Cardiac muscle cell (in vitro differentiated cells and primary cell): Measurements from ENCODE around the gene CT47C1. TPM values are rescaled to one million over a fixed set of nuclear protein-coding genes. Genes with fewer than 3 reads are reported as not detected.

Source experiments
- DNase-seq, 2 donors: peaks; one replicate each; pipeline versions ENCODE4 v3.0.0 to v3.0.0-alpha.2; 2010 to 2017; ENCODE audit warnings: low read depth in 1 of 2, low spot score in 1 of 2
- H3K27ac ChIP-seq: fragments of 200-600 bp; sonication (generic); 2 replicates; pipeline ENCODE4 v1.5.1; 2016
- H3K27me3 ChIP-seq: fragments of 200-600 bp; sonication (generic); 2 replicates; pipeline ENCODE4 v1.6.0; 2016; ENCODE audit warnings: control low read depth
- H3K36me3 ChIP-seq: fragments of 200-600 bp; sonication (generic); 2 replicates; pipeline ENCODE4 v1.5.1; 2016; ENCODE audit warnings: control low read depth
- H3K4me1 ChIP-seq: fragments of 200-600 bp; sonication (generic); 2 replicates; pipeline ENCODE4 v1.8.1; 2017; ENCODE audit warnings: low read depth, mild to moderate bottlenecking, mixed run types
- H3K4me3 ChIP-seq: fragments of 200-600 bp; sonication (generic); 2 replicates; pipeline ENCODE4 v1.5.1; 2016; ENCODE audit warnings: mild to moderate bottlenecking
- H3K9me3 ChIP-seq: fragments of 200-600 bp; sonication (generic); 2 replicates; pipeline ENCODE4 v1.5.1; 2017; ENCODE audit warnings: low read depth, mild to moderate bottlenecking, control low read depth
- polyA plus RNA-seq: library from polyadenylated mRNA; unstranded; fragments of >200 nt; fragmentation: Nextera tagmentation; extraction: Ambion mirVana; gene quantifications from 2 replicates; pipeline ENCODE4 v1.2.1, GENCODE V29; 2016
- total RNA-seq: library from RNA; depleted of rRNA; stranded (reverse); fragments of >200 nt; gene quantifications from 2 replicates; pipeline ENCODE4 v1.2.3, GENCODE V29; 2016
- TF ChIP-seq, protein P1 (sequence below): IDR thresholded peaks from 2 replicates; pipeline ENCODE4 v1.5.1; 2012; ENCODE audit warnings: low read depth, mild to moderate bottlenecking, low read length

CT47C1 gene
- total and polyA plus RNA-seq, 2 experiments from 2014 or later = not detected

DNA sequence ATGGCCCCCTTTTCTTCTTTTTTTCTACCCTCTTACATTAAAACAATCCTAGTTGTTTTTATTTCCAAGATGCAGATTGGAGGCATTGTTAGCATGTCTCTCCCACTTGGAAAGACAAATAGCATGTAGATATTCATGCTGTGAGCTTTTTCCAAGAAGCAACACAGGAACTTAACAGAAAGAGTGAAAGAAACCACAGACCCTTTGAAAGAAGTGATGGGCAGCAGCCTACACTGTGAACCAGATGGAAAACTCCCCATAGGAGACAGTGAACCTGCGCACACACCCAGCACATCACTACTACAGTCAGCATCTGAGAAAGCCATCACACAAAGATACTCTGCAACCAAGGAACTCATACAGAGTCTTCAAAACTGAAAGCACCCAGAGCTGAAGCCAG lies 17.8 kb downstream of the CT47C1 start:
- DNase-seq = no peak
- TF ChIP-seq, protein P1, sequence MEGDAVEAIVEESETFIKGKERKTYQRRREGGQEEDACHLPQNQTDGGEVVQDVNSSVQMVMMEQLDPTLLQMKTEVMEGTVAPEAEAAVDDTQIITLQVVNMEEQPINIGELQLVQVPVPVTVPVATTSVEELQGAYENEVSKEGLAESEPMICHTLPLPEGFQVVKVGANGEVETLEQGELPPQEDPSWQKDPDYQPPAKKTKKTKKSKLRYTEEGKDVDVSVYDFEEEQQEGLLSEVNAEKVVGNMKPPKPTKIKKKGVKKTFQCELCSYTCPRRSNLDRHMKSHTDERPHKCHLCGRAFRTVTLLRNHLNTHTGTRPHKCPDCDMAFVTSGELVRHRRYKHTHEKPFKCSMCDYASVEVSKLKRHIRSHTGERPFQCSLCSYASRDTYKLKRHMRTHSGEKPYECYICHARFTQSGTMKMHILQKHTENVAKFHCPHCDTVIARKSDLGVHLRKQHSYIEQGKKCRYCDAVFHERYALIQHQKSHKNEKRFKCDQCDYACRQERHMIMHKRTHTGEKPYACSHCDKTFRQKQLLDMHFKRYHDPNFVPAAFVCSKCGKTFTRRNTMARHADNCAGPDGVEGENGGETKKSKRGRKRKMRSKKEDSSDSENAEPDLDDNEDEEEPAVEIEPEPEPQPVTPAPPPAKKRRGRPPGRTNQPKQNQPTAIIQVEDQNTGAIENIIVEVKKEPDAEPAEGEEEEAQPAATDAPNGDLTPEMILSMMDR = no peak
- Histone ChIP-seq H3K27me3 (no peaks in the 10 kb centered on the region), H3K36me3 (no peaks in the 10 kb centered on the region), H3K9me3 (no peaks in the 10 kb centered on the region), H3K4me3 (no peak overlapping the region), H3K4me1 (no peaks in the 10 kb centered on the region), H3K27ac (no peak overlapping the region)

DNA sequence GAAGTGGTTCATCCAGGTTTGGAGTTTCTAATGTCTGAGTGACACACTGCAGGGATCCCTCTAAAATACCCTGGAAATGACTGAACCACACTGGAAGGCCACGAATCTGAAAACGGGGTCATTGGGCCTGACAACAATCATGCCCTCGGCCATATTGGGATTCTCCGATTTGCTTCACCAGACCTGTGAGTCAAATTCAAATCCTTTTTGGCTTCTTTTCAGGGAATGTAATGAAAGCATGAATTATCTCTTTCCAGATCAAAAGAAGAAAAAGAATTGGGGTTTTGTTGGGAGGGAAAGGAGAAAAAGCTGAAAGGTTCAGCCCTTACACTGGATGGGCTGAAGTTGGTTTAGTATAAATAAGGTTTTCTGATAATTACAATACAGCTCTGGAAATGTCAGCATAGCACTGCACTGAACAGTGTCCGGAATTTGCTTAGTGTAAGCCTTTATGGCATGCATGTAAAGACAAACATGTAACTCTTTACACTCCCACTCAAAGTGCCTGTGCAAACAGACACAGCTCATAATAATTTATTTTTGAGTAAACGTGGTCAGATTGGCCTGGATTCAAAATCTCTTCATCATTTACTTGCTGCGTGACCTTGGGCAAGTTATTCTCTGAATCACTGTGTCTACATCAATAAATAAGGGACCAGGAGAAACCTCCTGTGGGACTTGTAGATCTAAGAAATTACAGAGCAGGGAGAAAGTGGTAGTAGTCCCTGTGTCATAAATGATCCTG lies 21.4 kb downstream of the CT47C1 start:
- TF ChIP-seq, protein P1 = no peak
- Histone ChIP-seq H3K4me3 (no peak overlapping the region), H3K27me3 (no peaks in the 10 kb centered on the region), H3K27ac (no peak overlapping the region), H3K4me1 (no peaks in the 10 kb centered on the region), H3K9me3 (no peaks in the 10 kb centered on the region), H3K36me3 (no peaks in the 10 kb centered on the region)
- no peak for DNase-seq

DNA sequence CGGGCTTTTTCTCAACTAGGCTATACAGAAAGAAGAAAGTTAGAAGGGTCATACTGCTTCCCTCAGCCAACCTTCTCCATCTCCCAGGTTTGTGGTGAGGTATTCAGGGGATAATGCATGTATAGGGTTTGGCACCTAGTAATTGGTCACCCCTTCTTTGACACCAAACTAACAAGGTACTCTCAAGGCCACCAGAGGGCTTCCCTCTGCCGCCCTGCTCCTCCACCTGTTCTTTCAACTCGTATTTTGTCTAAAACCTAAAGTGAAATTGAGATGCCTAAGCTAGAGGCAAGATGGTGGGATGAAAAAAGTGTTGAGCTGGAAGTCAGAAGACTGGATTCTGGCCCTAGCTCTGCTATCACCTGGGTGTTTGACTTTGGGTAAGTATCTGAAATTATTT lies 22.0 kb downstream of the CT47C1 start:
- TF ChIP-seq, protein P1 = no peak
- no peaks in the 10 kb centered on the region for H3K27me3 ChIP-seq
- no peak for DNase-seq
- H3K4me3 ChIP-seq = no peak overlapping the region
- no peak overlapping the region for H3K27ac ChIP-seq
- H3K9me3 ChIP-seq = no peaks in the 10 kb centered on the region
- H3K36me3 ChIP-seq = no peaks in the 10 kb centered on the region
- no peaks in the 10 kb centered on the region for H3K4me1 ChIP-seq

DNA sequence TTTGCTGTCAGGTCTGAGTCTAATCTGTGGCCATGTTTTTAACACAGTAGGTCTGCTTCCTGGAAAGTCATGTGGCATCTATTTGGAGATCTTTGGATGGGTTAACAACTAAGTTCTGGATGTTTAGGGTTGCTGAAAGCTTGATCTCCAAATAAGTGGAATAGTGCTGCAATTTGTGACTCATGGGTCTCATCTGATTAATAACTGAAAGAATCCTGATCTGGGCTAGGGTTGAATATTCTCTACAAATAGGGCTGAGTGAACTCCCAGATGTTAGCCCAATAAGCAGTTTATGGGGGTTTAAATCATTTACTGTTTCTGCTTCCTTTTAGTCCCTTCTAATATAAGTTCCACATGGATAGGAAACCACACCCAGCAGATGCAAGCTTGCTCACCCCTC lies 23.1 kb downstream of the CT47C1 start:
- Histone ChIP-seq H3K4me1 (no peaks in the 10 kb centered on the region), H3K4me3 (no peak overlapping the region), H3K9me3 (no peaks in the 10 kb centered on the region), H3K27me3 (no peaks in the 10 kb centered on the region), H3K27ac (no peak overlapping the region), H3K36me3 (no peaks in the 10 kb centered on the region)
- no peak for DNase-seq
- TF ChIP-seq, protein P1 = no peak

DNA sequence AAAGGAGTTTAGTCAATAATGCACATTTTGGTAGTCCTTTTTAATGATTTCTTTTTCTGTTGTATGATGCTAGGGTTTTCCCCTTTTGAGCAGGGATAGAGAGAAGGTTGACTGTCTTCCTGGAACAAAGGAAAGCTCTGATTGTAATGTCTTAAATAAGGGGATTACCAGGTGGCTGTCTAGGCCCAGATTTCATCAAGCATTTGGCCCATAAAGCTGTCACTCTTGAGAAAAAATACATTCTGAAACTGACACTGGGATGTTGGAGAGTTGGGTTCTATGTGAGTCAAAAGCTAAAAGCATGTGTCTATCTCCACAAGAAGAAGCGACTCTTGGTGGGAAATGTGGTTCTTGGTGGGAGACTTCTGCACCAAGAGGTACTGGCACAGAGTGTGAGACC lies 28.4 kb downstream of the CT47C1 start:
- H3K4me3 ChIP-seq = no peak overlapping the region
- DNase-seq = no peak
- H3K9me3 ChIP-seq = no peaks in the 10 kb centered on the region
- no peaks in the 10 kb centered on the region for H3K36me3 ChIP-seq
- H3K4me1 ChIP-seq = no peaks in the 10 kb centered on the region
- H3K27ac ChIP-seq = no peak overlapping the region
- H3K27me3 ChIP-seq = no peaks in the 10 kb centered on the region
- TF ChIP-seq, protein P1 = no peak
